K562 (cell line): ENCODE measurements around the gene IFFO2. TPM values are rescaled to one million over a fixed set of nuclear protein-coding genes. Genes with fewer than 3 reads are reported as not detected.
A peak's percentile ranks its signal among the peaks of the same experiment; 100 is the strongest.

Experiments used
- ATAC-seq: fragments of 200-7000 bp; cut with Tn5 transposase; 3 replicates; pipeline ENCODE4 v1.9.1; 2020; ENCODE audit warnings: moderate library complexity
- BruUV-seq: library from RNA; stranded (reverse); fragments of 400-500 nt; replicated peaks from 2 replicates; lab custom pipeline; 2021; lab: Mats Ljungman, UMichigan
- CTCF ChIA-PET: fragments of 300-600 bp; formaldehyde crosslinking; extraction: SDS; loops from one replicate; lab custom pipeline; 2021; ENCODE audit warnings: low intra/inter-chr PET ratio; lab: Yijun Ruan, JAX
- POLR2A ChIA-PET: fragments of 300-600, 350-650 bp; sonication (Branson Sonifier 250); formaldehyde crosslinking; extraction: SDS; loops from one replicate; lab custom pipeline; 2021; ENCODE audit warnings: antibody characterized with exemption, inconsistent platforms; lab: Yijun Ruan, JAX
- DNase-seq, 4 experiments: peaks; one replicate each; pipeline versions ENCODE4 v3.0.0 to v3.0.0-alpha.2; 2011 to 2018; ENCODE audit warnings: low spot score in 3 of 4, mixed read lengths in 3 of 4; ENCODE audit errors: extremely low read depth in 1 of 4
- FAIRE-seq: peaks from 2 replicates; lab custom pipeline; 2011; peaks lifted over from hg19 to GRCh38; lab: Jason Lieb, UNC
- H2AFZ ChIP-seq: 2 replicates; pipeline ENCODE4 v1.6.0; 2011; ENCODE audit warnings: low read depth, low read length, control low read depth, inconsistent platforms
- H3K27ac ChIP-seq: fragments of 200-600 bp; 3 replicates; pipeline ENCODE4 v1.8.0; 2011; ENCODE audit warnings: low read depth, mild to moderate bottlenecking, control low read depth, inconsistent platforms, low read length, moderate library complexity, mixed read lengths; ENCODE audit errors: extremely low read depth
- H3K27me3 ChIP-seq, 2 experiments: fragments of 300-600 bp in 1 of 2; 2 replicates in 1 of 2; 3 replicates in 1 of 2; pipeline versions ENCODE4 v1.6.0 to v1.8.0; 2011; ENCODE audit warnings: inconsistent platforms in 2 of 2, low read length in 2 of 2, mild to moderate bottlenecking in 1 of 2, mixed read lengths in 1 of 2, moderate library complexity in 1 of 2; ENCODE audit not compliant: control insufficient read depth in 2 of 2, insufficient read depth in 2 of 2
- H3K36me3 ChIP-seq: fragments of 300-600 bp; 3 replicates; pipeline ENCODE4 v1.8.0; 2011; ENCODE audit warnings: mild to moderate bottlenecking, low read length, inconsistent platforms; ENCODE audit not compliant: control insufficient read depth, insufficient read depth
- H3K4me1 ChIP-seq, 2 experiments: fragments of 200-600 bp in 1 of 2; replicated peaks in 1 of 2; 2 replicates in 1 of 2; 3 replicates in 1 of 2; pipeline versions ENCODE4 v1.5.1 to v1.8.0; 2011; ENCODE audit warnings: inconsistent platforms in 2 of 2, low read length in 2 of 2, mild to moderate bottlenecking in 1 of 2, mixed read lengths in 1 of 2, moderate library complexity in 1 of 2; ENCODE audit not compliant: control insufficient read depth in 2 of 2, insufficient read depth in 2 of 2
- H3K4me2 ChIP-seq: 2 replicates; pipeline ENCODE4 v1.6.1; 2011; ENCODE audit warnings: low read length, control low read depth, inconsistent platforms, mixed read lengths; ENCODE audit not compliant: insufficient read depth
- H3K4me3 ChIP-seq: fragments of 200-600 bp; sonication (generic), shearing (Covaris generic); 2 replicates; pipeline ENCODE4 v1.5.1; 2016; ENCODE audit warnings: control low read depth, inconsistent platforms
- H3K79me2 ChIP-seq: fragments of 200-600 bp; 3 replicates; pipeline ENCODE4 v1.8.0; 2011; ENCODE audit warnings: low read length, inconsistent platforms; ENCODE audit not compliant: control insufficient read depth, insufficient read depth
- H3K9ac ChIP-seq, 2 experiments: 2 replicates each; pipeline versions ENCODE4 v1.6.0 to v1.6.1; 2011; ENCODE audit warnings: low read depth in 2 of 2, low read length in 2 of 2, control low read depth in 1 of 2, inconsistent platforms in 1 of 2, mild to moderate bottlenecking in 1 of 2, mixed read lengths in 1 of 2; ENCODE audit not compliant: insufficient read depth in 1 of 2
- H3K9me1 ChIP-seq: one replicate; pipeline ENCODE4 v1.6.0; 2011; ENCODE audit warnings: inconsistent platforms, mild to moderate bottlenecking, low read length, moderate library complexity; ENCODE audit not compliant: control insufficient read depth, insufficient read depth
- H3K9me3 ChIP-seq: replicated peaks from 2 replicates; pipeline ENCODE4 v1.5.1; 2011; ENCODE audit warnings: low read depth, low read length, inconsistent platforms; ENCODE audit not compliant: control insufficient read depth, insufficient read depth
- H4K20me1 ChIP-seq: replicated peaks from 2 replicates; pipeline ENCODE4 v1.6.1; 2011; ENCODE audit warnings: low read length, inconsistent platforms, mixed read lengths; ENCODE audit not compliant: control insufficient read depth, insufficient read depth
- ARID1B ChIP-seq: fragments of 450-650 bp; IDR thresholded peaks from 2 replicates; pipeline ENCODE4 v1.6.1; 2016; ENCODE audit warnings: antibody characterized with exemption, mild to moderate bottlenecking, inconsistent platforms
- ARID3A ChIP-seq: IDR thresholded peaks from 2 replicates; pipeline ENCODE4 v1.6.1; 2012; ENCODE audit warnings: low read depth, low read length, improper control_type of control experiment, borderline replicate concordance
- CBFA2T3 ChIP-seq: fragments of 450-650 bp; IDR thresholded peaks from 2 replicates; pipeline ENCODE4 v1.6.1; 2017
- ELF4 ChIP-seq: fragments of 450-650 bp; formaldehyde crosslinking; IDR thresholded peaks from 2 replicates; pipeline ENCODE4 v1.4.0; 2022; ENCODE audit warnings: missing genetic modification characterization
- FOSL1 ChIP-seq: fragments of 200-800 bp; sonication (Bioruptor generic); conservative IDR thresholded peaks from 2 replicates; pipeline ENCODE4 v1.6.1; 2016; ENCODE audit warnings: missing genetic modification characterization, missing compliant biosample characterization
- KLF16 ChIP-seq: IDR thresholded peaks from 2 replicates; pipeline ENCODE4 v1.6.1; 2016; ENCODE audit warnings: antibody characterized with exemption
- MCM5 ChIP-seq: fragments of 450-650 bp; IDR thresholded peaks from 2 replicates; pipeline ENCODE4 v1.6.1; 2016; ENCODE audit warnings: low read depth
- NBN ChIP-seq: fragments of 450-650 bp; IDR thresholded peaks from 2 replicates; pipeline ENCODE4 v1.6.1; 2016; ENCODE audit warnings: low read depth, mild to moderate bottlenecking
- NR2C2 ChIP-seq, 2 experiments: fragments of 200-800 bp in 1 of 2; sonication (Bioruptor generic) in 1 of 2; sonication (generic) in 1 of 2; formaldehyde crosslinking in 1 of 2; IDR thresholded peaks; 2 replicates each; pipeline versions ENCODE4 v1.6.1 to v1.8.0; 2016 to 2022; ENCODE audit warnings: mild to moderate bottlenecking in 1 of 2, missing compliant biosample characterization in 1 of 2, missing genetic modification characterization in 1 of 2, missing genetic modification reagents in 1 of 2
- SAFB ChIP-seq: fragments of 200-400 bp; formaldehyde crosslinking; IDR thresholded peaks from 2 replicates; pipeline ENCODE4 v1.6.1; 2017; ENCODE audit warnings: low read depth, low read length, borderline replicate concordance
- SMARCA5 ChIP-seq: fragments of 450-650 bp; IDR thresholded peaks from 2 replicates; pipeline ENCODE4 v1.6.1; 2016
- TCF3 ChIP-seq: sonication (generic); formaldehyde crosslinking; IDR thresholded peaks from 2 replicates; pipeline ENCODE4 v1.4.0; 2020; ENCODE audit warnings: mild to moderate bottlenecking, missing genetic modification reagents
- WHSC1 ChIP-seq: IDR thresholded peaks from one replicate; pipeline ENCODE4 v1.6.1; 2012; ENCODE audit warnings: low read length, control low read depth, inconsistent platforms
- ZNF224 ChIP-seq: sonication (generic); formaldehyde crosslinking; IDR thresholded peaks from 2 replicates; pipeline ENCODE4 v1.8.0; 2022; ENCODE audit warnings: mild to moderate bottlenecking, missing genetic modification reagents
- ZNF384 ChIP-seq: IDR thresholded peaks from 2 replicates; pipeline ENCODE4 v1.6.1; 2012; ENCODE audit warnings: low read depth, low read length, improper control_type of control experiment
- ZNF41 ChIP-seq: fragments of 250-450 bp; sonication (Bioruptor Pico); conservative IDR thresholded peaks from 2 replicates; pipeline ENCODE4 v1.4.0; 2020; ENCODE audit warnings: mild to moderate bottlenecking
- ZNF75A ChIP-seq: fragments of 450-650 bp; formaldehyde crosslinking; IDR thresholded peaks from 2 replicates; pipeline ENCODE4 v1.4.0; 2020; ENCODE audit warnings: mild to moderate bottlenecking
- WGBS: fragments of 100-300 bp; shearing (Covaris generic); methylation state at CpG from one replicate; pipeline ENCODE4 v1.1.6; 2016; ENCODE audit warnings: low coverage, mixed read lengths; ENCODE audit not compliant: insufficient coverage; ENCODE audit errors: missing lambda C conversion rate; 5-methylcytosine and 5-hydroxymethylcytosine counted together
- in situ Hi-C: fragments of 300-500 bp; cut with MboI; formaldehyde crosslinking; loops from 4 replicates; pipeline ENCODE4 v1.15.0; 2018; ENCODE audit warnings: inconsistent platforms, mixed read lengths
- intact Hi-C: fragments of 100-400 bp; cut with micrococcal nuclease; formaldehyde crosslinking; loops from 2 replicates; pipeline ENCODE4 v1.14.2; 2022
- polyA plus RNA-seq, 8 experiments: library from polyadenylated mRNA; depleted of rRNA in 4 of 8; stranded (reverse) in 5 of 8; unstranded in 3 of 8; fragments of >200 nt; fragmentation: Nextera tagmentation in 2 of 8; fragmentation: Illumina TruSeq in 1 of 8; extraction: Ambion mirVana in 2 of 8; extraction: Trizol in 1 of 8; gene quantifications; 2 replicates each; pipeline versions ENCODE4 v1.2.1 to v1.2.3, GENCODE V29; 2011 to 2014; ENCODE audit warnings: inconsistent platforms in 1 of 8, missing spikeins in 1 of 8
- total RNA-seq, 7 experiments: library from RNA; depleted of rRNA in 6 of 7; stranded (reverse); fragments of >200 nt in 6 of 7; fragmentation: Illumina TruSeq in 2 of 7; extraction: Trizol in 2 of 7; gene quantifications; 2 replicates each; pipeline versions ENCODE4 v1.2.1 to v1.2.3, GENCODE V29; 2011 to 2021; ENCODE audit warnings: low replicate concordance in 1 of 7

The IFFO2 gene
- total and polyA plus RNA-seq, 9 of the 15 experiments (the other 6 are each of a cell fraction or from before 2014, with no cell fraction given), result 0.15 to 1.0 (median 0.44) TPM; not detected in 2

- BruUV-seq, result no TSS peak
- TF ChIP-seq ARID1B (peak; percentile 84), ZNF384 (peak; percentile 56; the same call in 1 of the 2 replicates), TCF3 (CRISPR knock-in tag) (peak; percentile 82), ZNF41 (no peak), NR2C2 (CRISPR knock-in tag; IDR thresholded peaks at IDR 0.05) (no peak), NR2C2 (tag; IDR thresholded peaks at IDR 0.05) (no peak), ELF4 (CRISPR knock-in tag) (0 out of 2 replicates have a peak, but pooled peaks have one; percentile 12), CBFA2T3 (peak; percentile 75), NBN (no peak), ZNF224 (no peak), SMARCA5 (no peak), KLF16 (0 out of 2 replicates have a peak, but pooled peaks have one; percentile 16), SAFB (no peak), FOSL1 (tag) (peak; percentile 99), ARID3A (peak; percentile 82; the same call in 1 of the 2 replicates), MCM5 (no peak), WHSC1 (no peak), ZNF75A (CRISPR knock-in tag) (no peak)
Measured at GRCh38 chr1:19003371-19004290, 47.2 kb upstream of the IFFO2 start.

More at GRCh38 chr1:19003371-19004290, 47.2 kb upstream of the IFFO2 start:
- intact Hi-C loops, result no loop called here
- H3K4me2 ChIP-seq, result peak overlapping the region; percentile 19; the same call in 1 of the 2 replicates
- H3K79me2 ChIP-seq, result no peaks in the 10 kb centered on the region
- CTCF ChIA-PET, result interaction anchor here (0.6 kb wide), 1 partner anchor 1185 kb away, joined by 3 read pairs; no protein-coding TSS in a partner anchor
- 7% methylated on average over 11 of the region's 11 CpGs for WGBS
- 0 out of 2 replicates have a peak, but pooled peaks cover 6% of the 10 kb centered on the region for H4K20me1 ChIP-seq
- no peak overlapping the region for H3K4me3 ChIP-seq
- FAIRE-seq (peak; percentile 85), DNase-seq (peak; percentile 51 to 71 (median 65)), ATAC-seq (peak; percentile 70)
- no peaks in the 10 kb centered on the region for H3K9me1 ChIP-seq
- H3K27me3 ChIP-seq, result peaks cover 4 to 14% of the 10 kb centered on the region in 2 experiments; a peak in 3 of 5 replicates
- H3K4me1 ChIP-seq, result peaks cover 0 to 20% of the 10 kb centered on the region in 2 experiments; a peak in 2 of 5 replicates
- no peak overlapping the region for H3K9ac ChIP-seq
- no peaks in the 10 kb centered on the region for H3K36me3 ChIP-seq
- POLR2A ChIA-PET, result no interaction called here
- 0 out of 2 replicates have a peak overlapping the region, but pooled peaks have one; percentile 1 for H2AFZ ChIP-seq
- no peak overlapping the region; the same call in 2 of the 3 replicates for H3K27ac ChIP-seq
- in situ Hi-C loops, result no loop called here
- 0 out of 2 replicates have a peak, but pooled peaks cover 4% of the 10 kb centered on the region for H3K9me3 ChIP-seq
